GM20431 (cell line): ENCODE data around the gene GPR143.

ENCODE experiments used
- in situ Hi-C: fragments of 300-500 bp; cut with MseI, MboI; formaldehyde crosslinking; loops from one replicate; pipeline ENCODE4 v1.15.0; 2020; ENCODE audit warnings: low sequenced_read_pairs; ENCODE audit not compliant: unreplicated experiment

The GPR143 gene

DNA sequence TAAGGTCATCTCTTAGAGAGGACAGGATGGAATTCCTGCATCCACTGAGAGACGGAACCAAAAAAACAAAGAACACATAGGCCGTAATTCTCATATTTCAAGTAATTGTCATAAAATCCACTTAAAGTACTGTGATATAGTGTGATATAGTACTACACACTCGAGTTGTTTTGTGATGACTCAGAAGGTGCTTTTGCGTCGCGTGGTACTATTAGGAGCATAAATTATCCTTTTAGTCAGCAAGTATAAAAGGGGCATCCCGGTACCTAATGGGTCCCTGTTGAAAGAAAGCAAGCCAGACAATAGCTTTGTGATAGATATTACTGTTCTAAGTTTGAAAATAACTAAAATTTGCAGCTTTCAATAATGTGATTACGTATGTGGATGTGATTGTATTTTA, 55.3 kb downstream of the GPR143 start:
- in situ Hi-C loops = no loop called here

DNA sequence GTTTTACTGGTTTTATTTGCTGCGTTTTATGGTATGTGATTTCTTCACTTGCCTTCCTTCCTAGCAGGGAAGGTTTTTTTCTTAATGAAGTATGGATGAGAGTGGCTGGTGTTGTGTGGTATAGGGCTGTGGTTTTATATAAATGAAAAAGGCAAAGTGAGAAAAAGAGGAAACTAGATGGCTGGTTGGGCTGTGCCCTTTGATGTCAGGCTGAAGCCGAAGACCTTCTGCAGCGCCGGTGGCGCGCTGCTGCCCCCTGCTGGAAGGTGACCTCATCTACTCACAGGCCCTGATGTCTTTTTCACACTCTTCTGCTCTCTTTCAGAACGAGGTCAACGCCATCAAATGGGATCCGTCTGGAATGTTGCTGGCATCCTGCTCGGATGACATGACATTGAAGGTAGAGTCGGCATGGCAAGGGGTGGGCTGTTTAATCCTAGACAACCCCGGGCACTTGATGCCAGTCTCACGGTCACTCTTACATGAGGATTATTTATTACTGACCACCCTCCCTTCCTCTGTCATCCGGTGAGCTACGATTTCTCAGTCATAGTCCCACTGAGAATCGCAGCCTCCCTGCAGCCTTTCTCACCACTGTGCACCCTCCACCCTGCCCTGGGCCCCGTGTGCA, 56.6 kb downstream of the GPR143 start:
- in situ Hi-C loops = no loop called here

DNA sequence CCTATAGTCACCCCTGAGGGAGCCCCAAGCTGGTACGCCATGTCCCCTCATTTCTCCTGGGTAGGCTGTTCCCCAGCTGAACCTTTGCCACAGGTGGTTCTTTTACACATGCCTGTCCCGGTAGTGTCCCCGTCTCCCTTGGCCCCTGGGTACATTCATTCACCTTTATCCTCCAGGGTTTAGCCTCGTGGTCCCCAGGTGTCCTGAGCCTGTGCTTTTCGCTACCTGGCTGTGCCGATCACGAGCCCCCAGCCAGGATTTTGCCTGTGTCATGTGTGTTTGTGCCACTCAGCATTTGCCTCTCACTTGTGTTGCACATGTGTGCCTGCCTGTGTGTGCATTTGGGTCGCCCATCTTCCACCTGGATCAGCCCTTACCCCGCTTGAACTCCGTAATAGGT, 57.6 kb downstream of the GPR143 start:
- in situ Hi-C loops = no loop called here

DNA sequence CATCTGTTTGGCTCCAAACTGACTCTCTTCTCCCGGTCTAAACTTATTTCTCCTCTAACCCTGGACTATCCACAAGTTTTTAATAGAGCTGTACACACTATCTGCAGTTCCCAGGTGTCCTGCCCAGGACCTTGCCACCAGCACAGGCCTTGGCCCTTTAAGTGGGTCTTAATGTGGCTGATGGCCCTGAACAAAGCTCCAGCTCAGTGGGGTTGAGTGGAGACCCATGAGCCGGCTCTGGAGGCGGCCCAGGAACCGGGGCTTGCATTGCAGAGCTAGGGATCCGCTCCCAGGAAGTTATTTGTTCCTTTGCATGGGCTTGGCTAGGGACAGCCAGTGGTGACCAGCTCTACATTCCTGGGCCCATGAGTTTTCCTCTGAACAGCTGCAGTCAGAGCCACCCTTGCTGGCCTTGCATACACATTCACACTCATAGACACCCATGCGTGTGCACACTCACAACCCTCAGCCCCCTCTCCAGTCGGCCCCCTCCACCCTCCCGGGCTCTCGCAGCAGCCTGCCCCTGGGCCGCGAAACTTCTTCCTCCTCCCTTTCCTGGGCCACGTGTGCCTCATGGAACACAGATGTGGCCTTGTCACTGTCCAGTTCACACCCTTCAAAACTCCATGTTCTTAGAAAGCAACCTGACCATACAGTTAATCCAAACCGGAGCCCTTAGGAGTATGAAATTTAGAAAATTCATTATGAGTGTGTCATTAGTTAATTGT, 58.2 kb downstream of the GPR143 start:
- in situ Hi-C loops = no loop called here

DNA sequence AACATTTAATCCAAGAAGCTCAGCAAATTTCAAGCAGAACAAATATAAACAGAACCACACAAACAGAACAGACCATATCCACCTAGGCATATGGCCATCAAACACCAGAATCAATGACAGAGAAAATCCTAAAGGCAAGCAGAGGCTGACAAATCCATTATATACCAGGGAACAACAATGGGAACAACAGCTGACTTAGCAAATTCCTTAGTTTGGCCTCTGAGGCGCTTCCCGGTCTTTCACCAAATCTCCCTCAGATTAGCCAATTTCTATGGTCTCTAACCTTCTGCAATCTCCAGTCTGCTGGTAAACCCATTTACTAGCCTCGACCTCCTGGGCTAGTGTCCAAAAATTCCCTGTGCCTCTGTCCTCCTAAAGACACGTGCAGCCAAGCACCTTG, 59.2 kb downstream of the GPR143 start:
- in situ Hi-C loops = no loop called here

DNA sequence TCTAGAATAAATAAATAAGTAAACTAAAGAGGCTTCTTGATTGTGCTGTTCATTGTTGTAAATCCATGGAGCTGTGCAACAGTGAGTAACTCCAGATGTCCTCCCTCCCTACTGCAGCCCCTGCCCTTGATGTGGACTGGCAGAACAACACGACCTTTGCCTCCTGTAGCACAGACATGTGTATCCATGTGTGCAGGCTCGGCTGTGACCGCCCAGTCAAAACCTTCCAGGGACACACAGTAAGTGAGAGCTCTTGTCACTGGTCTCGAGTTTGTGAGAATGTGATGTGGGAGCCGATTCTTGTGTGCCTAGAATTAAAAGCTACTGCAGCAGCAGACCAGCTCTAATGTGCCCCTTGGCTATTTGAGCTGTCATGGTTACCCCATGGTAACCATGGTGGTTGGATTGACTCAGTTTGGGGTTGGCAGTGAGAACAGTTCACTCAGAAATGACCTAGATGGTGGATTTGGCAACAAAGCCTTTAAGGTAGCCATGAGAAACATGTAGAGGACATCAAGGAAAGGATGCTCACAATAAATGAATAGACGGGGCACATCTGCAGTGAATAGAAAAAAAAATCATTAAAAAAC, 60.7 kb downstream of the GPR143 start:
- in situ Hi-C loops = no loop called here

DNA sequence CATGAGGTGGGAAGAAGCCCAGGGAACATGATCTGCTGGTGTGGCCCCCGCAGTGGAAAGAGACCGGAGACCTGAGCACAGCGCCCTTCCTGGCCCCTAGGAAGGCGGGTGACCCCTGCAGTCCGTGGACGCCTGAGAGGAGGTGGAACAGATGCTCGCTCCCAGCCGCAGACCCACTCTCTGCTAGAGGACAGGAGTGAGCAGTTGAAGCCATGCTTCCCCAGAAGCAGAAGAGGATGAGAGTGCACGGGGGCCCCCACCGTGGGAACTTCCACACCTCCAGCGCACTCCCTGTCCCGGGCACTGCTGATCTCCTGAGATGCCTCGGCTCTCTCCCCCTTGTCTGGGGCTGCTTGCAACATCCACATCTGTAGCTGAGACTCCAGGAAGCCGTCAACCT, 62.2 kb downstream of the GPR143 start:
- in situ Hi-C loops = no loop called here

DNA sequence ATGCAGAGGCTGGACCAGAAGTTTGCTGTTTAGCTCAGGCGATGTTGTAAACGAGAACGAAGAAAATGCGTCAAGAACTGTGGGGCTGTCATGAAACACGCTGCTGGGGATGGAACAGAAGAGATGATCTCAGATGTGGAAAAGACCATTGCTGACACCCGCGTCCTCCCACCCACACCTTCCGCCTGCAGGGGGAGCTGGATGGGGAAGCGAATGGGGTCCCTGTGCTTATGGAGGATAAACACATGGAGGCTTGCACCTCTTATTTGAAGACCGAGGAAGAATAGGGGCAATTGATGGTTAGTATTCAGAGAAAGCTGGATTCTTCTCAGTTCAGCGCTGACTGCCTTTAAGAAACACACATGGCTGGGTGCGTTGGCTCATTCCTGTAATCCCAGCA, 63.9 kb downstream of the GPR143 start:
- in situ Hi-C loops = no loop called here

DNA sequence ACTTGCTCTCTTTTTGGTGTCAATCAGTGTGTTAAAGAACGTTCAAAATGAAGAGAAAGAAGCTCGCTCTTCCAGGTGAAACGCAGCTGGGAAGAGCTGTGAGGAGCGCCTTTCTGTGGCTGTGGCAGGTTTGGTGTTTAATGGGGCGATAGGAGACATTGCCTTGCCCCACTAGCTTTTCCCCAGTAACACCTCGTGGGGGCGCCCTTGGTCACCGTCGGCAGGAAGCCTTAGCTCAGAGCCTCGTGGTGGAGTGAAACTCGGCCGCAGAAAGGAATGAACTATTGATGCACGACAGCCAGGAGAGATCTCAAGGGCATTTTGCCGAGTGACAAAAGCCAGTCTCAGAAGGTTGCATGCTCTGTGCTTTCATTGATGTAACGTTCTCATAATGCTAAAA, 65.1 kb downstream of the GPR143 start:
- in situ Hi-C loops = no loop called here

DNA sequence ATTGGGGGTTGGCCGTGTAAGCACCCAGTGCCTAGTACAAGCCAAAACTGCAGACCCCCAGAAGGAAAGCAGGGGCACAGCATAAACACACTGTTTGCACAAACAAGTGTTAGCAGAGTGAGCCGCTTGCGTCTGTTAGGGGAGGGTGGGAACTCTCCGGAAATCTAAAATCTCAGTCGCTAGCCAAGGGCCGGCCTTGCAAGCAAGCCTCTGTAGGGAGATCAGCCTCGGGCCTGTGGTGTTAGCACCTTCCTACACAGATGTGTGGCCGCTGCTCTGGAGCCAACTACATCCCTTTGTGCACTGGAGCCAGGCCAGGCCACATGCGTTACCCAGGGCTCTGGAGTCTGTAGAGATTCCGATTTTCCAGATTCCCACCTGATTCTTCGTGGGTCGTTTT, 67.1 kb downstream of the GPR143 start:
- in situ Hi-C loops = no loop called here

DNA sequence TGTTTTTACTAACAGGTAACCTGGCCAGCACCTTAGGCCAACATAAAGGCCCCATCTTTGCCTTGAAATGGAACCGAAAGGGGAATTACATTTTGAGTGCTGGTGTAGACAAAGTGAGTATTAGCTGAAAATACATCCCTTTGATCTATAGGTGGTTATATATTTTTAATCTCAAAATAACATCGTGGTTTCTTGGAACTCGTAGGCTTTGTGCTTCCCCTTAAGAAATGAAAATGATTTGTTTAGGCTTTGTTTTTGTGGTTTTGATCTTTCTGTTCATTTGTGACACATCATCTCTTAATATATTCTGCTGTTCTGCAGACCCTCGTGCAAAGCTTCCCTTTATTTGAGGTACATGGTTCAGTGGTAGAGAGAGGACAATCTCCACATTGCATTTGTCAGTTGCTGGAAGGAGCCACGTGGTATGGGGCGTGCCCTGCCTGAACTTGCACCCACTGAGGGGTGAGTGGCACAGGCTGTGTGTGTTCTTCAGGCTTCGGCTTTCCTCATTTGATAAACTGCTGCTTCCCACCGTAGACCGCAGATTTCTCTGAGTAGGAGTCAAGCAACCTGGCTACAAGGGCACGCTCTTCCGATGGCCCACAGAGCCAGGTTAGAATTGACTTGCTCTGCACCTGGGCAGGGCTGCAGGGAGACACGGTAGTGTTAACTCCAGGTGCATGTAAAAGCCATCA, 72.2 kb downstream of the GPR143 start:
- in situ Hi-C loops = no loop called here

DNA sequence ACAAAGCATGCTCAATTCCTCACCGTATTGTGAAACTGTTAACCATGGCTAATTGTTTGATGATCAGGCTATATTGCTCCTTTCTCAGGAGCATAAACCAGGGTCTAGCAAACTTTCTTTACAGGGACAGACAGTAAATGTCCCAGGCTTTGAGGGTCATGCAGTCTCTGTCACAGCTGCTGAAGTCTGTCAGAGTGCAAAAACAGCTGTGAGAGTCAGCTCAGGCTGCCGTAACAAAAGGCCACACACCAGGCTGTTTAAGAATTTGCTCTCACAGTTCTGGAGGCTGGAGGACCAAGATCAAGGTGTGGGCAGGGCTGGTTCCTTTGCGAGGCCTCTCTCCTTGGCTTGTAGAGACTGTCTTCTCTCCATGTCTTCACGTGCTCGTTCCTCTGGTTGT, 75.6 kb downstream of the GPR143 start:
- in situ Hi-C loops = no loop called here

DNA sequence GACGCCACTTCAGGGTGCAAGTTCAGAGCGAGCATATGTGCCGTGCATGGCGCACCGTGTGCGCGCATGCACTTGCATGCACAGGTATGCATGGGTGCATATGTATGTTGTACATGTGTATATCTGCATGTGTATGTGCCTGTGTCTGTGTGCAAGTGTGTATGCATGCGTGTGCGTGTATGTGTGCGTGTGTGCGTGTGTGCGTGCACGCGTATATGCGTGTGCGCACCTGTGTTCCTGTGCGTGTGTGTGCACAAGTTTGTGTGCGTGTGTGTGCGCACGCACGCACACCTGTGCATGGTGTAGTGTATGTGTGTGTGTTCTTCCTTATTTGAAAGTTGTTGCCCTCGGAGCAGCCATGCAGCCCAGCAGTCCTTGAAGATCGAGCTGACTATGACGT, 76.8 kb downstream of the GPR143 start:
- in situ Hi-C loops = no loop called here

DNA sequence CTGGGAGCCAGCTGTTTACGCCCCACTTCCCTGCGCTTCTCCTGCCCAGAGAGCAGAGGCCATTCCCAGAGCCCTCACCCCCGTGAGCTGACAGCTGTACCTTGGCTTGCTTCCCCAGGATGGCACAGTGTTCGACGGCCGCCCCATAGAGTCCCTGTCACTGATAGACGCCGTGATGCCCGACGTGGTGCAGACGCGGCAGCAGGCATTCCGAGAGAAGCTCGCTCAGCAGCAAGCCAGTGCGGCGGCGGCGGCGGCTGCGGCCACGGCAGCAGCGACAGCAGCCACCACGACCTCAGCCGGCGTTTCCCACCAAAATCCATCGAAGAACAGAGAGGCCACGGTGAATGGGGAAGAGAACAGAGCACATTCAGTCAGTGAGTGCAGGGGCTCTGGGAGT, 77.7 kb downstream of the GPR143 start:
- in situ Hi-C loops = no loop called here

DNA sequence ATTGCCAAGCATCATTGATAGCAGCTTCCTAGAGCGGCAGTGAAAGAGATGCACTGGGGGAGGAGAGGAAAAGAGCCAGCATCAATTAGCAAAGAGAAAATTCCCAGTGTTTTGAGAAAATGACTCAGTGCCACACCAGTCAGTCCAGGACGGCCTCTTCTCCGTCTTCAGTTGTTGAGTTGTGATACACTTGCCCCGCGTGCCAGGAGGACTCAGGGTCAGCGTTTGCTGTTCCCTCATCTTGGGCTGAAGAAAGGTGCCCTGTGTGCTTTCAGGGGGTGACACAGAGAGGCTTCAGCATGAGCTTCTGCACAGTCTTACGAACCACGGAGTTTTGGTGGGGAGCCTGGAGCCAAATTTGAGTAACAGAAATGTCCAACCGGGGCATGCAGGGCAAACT, 82.3 kb downstream of the GPR143 start:
- in situ Hi-C loops = no loop called here

DNA sequence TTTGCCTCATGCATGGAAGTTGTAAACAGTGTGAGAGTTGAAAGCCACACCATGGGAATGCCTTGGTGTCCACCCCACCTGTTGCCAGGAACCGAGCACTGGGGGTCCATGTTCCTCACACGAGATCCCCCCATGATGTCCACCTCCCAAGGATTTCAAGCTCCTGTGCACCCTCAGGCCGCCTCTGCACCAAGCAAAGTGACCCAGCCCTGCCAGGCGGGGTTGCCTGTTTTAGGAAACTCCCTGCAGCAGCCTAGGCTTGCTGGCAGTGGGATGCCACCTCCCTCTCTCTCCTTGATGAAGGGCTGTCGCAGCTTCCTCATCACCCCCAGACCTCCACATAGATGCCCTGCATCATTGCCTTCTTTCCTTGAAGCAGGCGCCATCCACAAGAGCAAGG, 82.8 kb downstream of the GPR143 start:
- in situ Hi-C loops = no loop called here

DNA sequence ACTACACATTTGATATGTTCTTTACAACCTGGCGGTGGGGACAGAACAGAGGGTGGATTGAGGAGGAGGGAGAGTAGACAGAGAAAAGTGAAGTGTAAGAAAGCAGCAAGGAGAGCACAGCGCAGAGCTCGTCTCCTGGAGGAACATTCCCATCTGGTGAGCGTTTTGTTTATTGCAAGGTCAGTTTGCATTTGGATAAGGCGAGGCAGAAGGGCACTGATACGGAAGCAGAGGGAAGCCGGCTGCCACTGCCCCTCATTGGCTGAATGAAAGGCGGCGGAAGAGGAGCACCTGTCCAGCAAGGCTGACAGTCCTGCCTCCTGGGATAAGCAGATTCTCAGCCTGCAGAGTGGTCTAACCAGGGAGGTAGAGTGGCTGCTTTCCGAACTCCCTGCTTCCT, 83.2 kb downstream of the GPR143 start:
- in situ Hi-C loops = no loop called here

DNA sequence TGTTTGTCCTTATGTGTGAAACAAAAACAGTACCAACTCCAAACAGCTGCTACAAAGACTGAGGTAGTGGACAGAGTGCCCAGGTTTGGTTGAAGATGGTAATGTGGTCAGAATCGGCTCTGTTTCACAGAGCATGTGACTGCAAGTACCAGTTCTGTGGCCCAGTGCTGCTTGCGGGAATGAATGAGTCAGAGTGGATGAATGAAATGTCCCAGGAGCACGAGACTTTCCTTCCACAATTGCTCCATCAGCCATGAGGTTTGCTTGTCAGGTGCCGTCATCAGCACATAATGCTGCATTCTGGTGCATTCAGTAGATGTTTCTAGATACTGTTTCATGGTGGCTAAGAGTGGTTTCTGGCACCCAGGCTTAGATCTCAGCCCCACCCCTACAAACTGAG, 84.2 kb downstream of the GPR143 start:
- in situ Hi-C loops = no loop called here

DNA sequence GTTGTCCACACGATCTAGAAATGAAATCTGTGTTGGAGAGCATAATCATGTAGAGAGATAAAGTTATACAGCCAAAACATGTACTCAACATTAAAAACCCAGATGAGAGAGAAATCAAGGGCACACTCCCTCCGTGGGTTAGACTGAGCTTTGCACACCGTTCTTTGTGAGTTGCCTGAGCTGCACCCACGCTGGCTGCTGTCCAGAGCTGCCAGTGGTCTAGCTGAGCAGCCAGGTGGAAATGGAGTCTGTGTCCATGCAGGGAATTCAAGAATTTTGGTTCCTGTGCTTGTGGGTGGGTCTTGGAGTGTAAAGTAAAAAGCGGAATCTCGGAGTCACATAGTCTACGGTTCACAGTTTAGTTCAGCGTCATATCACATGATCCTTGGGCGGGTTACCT, 84.6 kb downstream of the GPR143 start:
- in situ Hi-C loops = no loop called here

DNA sequence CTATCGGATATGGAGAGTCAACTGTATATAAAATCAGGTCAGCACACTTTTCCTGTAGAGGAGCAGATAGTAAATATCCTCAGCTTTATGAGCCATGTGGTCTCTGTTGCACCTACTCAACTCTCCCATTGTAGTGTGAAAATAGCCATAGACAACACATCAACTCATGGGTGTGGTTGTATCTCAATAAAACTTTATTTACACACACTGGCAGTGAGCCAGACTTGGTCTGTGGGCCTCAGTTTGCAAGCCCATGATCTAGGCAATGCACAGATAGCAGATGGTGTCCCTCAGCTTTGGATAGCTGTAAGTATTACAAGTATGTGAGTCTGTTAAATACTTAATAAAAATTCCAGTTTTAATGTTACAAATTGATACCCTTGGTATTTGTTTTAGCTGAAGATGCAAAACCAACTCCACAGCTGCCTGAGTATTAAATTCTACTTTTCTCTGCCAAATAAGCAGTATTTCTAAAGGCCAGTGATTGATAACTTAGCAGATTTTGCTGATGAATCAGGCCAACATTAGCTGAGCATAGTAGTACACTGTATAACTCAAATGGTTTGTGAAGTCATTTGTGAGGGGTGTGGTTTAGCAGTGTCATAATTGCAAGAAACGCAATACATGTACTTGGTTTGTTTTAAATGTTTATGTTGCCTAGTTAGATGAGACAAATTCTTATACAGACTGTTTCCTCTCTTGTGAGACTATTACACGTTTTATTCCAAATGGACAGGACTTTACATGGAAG, 87.3 kb downstream of the GPR143 start:
- in situ Hi-C loops = no loop called here
